GM18907 (cell line): ENCODE data around the gene TASOR.
A peak's percentile ranks its signal among the peaks of the same experiment; 100 is the strongest.

Experiments used
- ATAC-seq: cut with Tn5 transposase; IDR thresholded peaks from one replicate; pipeline ENCODE4 v1.9.1; 2021; ENCODE audit warnings: mild to moderate bottlenecking, moderate library complexity; ENCODE audit not compliant: unreplicated experiment

TASOR gene

DNA sequence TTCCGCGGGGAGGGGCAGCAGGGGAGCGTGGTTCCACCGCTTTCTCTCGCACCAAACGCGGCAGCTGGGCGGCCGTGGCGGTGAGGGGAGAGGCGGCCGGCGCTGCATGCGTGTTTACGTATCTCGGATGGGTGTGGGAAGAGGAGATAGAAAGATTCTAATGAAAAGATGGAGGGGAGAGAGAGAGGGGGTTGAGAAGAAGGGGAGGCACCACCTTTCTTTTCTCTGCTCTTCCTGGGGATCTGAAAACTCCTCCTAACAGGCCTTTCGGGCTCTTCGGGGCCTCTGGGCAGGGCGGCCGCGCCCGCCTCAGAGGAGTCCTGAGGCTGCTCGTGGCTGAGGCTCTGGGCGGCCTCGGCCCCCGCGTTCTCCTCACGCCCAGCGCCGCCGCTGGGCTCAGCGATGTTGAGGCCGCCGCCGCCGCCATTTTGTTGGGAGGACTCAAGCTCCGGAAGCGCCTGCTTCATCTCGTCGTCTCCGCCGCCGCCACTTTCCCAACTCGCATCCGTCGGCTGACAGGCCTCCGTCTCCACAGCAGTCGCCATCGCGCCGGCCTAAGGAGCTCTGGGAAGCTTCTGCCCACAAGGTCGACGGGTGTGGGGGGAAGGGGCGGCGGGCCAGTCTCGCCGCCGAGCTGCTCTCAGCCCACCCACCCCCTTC is 473 bp downstream of the TASOR start:
- peak; percentile 73 for ATAC-seq

DNA sequence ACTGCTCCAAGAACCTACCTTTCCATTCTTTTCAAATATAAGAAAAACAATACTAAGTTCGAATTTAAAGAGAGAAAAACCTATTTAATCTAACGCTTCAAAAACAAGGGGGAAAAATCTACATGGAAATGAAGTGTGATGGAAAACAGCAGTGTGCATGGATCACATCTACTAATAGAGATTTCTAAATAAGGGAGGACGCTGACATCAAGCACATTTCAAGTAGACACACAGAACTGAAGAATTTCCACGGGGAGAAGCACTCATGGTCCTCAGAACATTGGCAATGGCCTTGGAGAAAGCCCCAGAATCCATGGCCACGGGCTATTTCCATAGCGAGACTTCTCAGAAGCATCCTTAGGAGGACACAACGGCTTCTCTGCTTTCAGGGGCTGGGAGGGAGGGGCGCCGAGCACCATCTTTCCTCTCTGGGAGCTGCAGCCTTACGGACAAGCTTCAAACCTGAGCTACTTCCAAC is 1.0 kb downstream of the TASOR start:
- peak; percentile 0 for ATAC-seq

DNA sequence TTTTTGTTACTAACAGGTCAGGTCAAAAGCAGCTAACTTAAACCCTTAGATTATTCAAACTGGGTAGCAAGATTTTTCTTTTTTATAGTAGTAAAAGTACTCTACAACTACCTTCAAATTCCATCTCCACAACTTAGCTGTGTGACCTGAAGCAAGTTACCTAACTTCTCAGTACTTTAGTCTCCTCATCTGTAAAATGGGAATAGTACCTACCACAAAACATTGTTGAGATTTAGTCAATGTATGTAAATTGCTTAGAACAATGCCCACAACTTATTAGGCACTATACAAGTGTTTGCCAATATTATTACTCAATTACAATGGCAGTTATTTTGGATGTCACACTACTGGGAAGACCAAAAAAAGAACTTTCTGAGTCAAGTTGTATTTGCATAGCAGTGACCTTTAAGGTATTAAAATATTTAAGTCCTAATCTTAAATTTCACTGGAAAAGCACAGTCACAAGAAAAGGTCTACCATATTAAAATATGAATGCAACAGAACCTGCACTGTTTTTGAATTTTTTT is 2.9 kb downstream of the TASOR start:
- no peak for ATAC-seq

DNA sequence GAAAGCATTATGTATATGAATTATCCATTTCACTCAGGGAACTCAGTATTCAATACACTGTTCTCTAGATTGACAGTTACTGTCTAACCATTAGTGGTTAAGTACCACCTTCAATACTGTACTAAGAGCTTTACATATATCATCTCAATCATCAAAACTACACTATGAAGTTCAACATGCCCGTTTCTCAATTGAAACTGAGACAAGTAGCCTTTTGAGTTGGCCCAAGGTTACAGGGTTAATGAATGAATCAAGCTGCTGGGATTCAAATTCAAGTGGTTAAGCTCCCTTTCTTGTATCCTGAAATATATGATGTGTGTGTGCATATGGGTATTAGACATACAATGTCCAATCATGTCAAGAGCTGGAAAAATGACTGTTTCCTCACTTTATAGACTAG is 5.8 kb downstream of the TASOR start:
- ATAC-seq: peak; percentile 80

DNA sequence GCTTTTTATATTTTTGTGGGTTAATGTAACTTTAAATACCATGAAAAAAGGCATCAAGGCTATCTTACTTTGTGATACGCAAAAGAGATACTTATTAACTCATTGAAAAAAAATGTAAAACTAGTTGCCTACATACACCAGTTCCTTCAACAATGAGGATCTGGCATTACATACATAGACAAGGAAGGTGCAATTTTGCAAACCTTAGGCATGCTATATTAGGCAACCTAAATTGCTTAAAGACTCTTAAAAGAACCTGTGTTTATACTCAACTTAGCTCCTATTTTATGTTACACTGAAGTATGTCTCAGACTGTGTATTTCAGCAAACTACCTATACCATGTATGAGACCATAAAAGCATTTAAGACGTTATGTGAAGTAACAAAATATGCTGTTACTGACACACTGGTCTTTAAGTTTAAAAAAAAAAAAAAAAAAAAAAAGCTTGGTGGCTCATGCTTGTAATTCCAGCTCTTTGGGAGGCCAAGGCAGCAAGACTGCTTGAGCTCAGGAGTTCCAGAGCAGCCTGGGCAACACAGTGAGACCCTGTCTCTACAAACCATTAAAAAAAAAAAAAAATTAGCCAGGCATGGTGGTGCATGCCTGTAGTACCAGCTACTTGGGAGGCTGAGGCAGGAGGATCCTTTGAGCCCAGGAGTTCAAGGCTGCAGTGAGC is 9.1 kb downstream of the TASOR start:
- ATAC-seq: no peak

DNA sequence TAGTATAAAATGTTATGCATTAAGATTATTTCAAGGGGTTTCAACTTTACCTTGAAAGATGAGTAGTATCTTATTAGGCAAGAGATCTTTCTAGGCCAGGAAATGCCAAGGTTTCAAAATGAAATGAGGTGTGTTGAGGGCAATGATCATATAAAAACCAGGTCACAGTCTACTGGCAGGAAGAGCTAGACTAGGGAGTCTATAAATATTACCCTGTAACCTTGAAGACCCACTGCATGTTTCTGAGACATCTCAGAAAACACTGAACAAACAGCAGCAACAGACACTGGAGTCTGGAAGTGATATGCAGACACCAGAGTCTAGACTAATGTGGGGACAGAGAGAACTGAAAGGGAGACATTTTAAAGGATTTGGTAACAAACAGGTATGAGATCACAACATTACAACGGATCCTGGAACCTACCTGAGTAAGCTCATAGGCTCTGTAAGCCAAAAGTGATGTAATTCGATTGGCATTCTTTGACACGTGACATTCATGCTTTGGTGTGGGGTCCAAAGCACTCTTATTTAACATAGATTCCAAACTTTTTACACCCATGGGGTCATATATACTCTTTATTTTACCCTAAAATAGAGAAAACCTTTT is 15.0 kb downstream of the TASOR start:
- ATAC-seq: no peak

DNA sequence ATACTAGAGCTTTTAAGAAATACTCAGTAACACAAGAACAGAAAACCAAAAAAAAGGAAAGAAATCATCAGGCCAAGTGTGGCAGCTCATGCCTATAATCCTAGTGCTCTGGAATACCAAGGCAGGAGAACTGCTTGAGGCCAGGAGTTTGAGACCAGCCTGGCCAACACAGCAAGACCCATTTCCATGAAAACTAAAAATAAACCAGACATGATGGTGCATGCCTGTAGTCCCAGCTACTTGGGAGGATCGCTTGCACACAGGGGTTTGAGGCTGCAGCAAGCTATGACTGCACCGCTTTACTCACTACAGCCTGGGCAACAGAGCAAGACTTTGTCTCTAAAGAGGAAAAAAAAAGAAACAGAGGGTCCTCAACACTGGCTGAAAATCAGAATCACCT is 18.2 kb downstream of the TASOR start:
- ATAC-seq: no peak

DNA sequence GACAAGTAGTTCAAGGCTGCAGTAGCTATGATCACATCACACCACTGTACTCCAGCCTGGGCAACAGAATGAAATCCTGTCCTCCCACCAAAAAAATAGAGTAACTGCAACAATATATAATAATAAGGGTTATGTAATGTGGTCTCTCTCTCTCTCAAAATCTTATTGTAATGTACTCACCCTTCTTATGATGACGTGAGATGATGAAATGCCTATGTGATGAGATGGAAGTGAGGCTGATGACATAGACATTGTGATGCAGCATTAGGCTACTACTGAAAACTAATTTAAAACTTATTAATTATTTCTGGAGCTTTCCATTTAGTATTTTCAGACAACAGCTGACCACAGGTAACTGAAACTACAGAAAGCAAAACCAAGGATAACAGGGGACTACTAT is 27.4 kb downstream of the TASOR start:
- ATAC-seq: no peak

DNA sequence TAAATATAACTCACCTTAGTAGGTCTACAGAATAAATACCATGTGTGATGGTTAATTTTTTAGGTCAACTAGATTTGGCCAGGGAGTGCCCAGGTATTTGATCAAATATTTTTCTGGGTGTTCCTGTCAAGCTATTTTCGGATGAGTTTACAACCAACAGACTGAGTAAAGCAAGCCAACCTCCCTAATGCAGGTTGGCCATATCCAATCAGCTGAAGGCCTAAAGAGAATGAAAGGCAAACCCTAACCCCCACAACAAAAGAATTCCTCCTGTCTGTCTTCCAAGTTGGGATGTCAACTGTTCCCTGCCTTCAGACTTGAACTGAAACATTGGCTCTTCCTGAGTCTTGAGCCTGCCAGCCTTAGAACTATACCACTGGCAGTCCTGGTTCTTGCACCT is 28.6 kb downstream of the TASOR start:
- no peak for ATAC-seq

DNA sequence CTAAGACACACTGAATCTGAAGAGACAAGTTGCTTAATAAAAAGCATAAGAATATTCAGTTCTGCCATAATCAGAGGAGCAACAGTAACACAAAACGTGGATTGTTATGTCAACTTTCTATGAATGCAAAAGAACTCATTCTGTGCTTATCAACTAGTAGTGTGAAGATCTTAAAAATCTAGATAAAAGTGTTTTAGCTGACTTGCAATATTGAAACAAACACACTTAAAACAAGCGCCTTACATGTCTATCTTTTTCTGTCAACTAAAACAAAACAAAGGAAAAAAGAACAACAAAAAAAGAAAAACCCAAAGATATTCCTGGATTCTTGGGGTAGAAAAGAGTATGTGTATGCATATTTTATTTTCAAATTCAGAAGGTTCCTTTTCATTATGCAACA is 37.7 kb downstream of the TASOR start:
- no peak for ATAC-seq

DNA sequence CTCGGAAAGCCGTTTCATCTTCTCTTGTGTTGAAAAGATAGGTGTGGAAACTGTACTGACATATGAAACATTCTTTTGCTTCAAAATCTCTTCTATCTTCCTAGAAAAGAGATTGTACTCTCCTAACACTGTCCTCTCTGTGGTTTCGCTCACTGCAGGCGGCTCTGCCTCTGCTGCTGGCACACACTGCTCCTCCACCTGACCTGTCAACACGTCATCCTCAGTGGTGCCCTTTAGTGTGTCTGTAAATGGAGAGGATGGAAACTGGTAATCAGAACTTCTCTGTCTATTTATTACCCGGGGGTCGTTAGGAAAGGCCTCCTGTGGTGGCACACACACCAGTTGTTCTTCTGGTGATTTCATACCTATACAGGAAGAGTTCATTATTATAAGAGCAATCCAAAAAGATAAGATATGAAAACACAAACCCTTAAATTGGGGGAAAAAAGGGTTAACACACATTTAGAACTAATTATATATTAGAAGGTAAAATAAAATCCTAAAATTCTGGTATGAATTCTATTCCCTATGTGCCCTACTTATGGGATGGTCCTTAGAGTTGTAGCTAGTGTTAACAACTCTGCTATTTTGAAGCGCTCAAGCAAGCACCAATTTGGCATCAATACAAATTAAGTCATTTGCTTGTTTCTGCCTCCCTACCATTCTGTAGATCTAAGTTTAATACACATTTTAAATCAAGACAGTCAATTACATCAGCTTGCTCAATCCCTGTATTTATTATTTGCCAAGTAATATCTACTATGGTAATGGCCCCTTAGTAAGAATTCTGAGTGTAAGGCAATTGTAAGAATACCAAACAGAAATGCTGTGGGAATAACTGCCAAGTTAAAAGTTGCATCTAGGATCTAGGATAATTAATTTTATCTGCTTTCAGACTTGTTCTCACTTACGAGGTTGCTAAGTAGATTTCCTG is 49.2 kb downstream of the TASOR start:
- ATAC-seq: no peak
